ENCODE data around the gene DCK. TPM values are rescaled to one million over a fixed set of nuclear protein-coding genes. Genes with fewer than 3 reads are reported as not detected.

DCK gene
- polyA plus RNA-seq, result 112 TPM

- Mint-ChIP-seq H3K27me3 (no peaks in the 10 kb centered on the region), H3K4me3 (peak within 1 kb of the TSS; percentile 97 to 100 (median 98)), H3K36me3 (no peaks in the 10 kb centered on the region)
These were observed at the start of gene DCK for GRCh38 chr4:70993181-70994068. TSS of gene DCK (plus strand) at chr4:70993649. CDS start at chr4:70993836, 187 bp downstream.

GRCh38 chr4:70945046-70945445, 48.4 kb upstream of the DCK start:
- no peaks in the 10 kb centered on the region for H3K9me3 Mint-ChIP-seq
- no peaks in the 10 kb centered on the region for H3K27me3 Mint-ChIP-seq
- H3K36me3 Mint-ChIP-seq, result peaks cover 1% of the 10 kb centered on the region
- no peak overlapping the region for H3K4me3 Mint-ChIP-seq
- peaks cover 21 to 38% (median 26%) of the 10 kb centered on the region in 3 donors for H3K4me1 Mint-ChIP-seq
- no peak overlapping the region for H3K27ac Mint-ChIP-seq

More at GRCh38 chr4:70993181-70994068, at the start of gene DCK:
- Mint-ChIP-seq H3K4me1 (peaks cover 18 to 39% (median 29%) of the 10 kb centered on the region in 3 donors), H3K9me3 (no peaks in the 10 kb centered on the region), H3K27ac (peak within 1 kb of the TSS; percentile 22 to 99 (median 96))

GRCh38 chr4:70945452-70946055, 47.9 kb upstream of the DCK start:
- Mint-ChIP-seq H3K4me1 (peaks cover 21 to 36% (median 26%) of the 10 kb centered on the region in 3 donors), H3K27me3 (no peaks in the 10 kb centered on the region), H3K9me3 (no peaks in the 10 kb centered on the region), H3K27ac (no peak overlapping the region), H3K36me3 (peaks cover 1% of the 10 kb centered on the region), H3K4me3 (no peak overlapping the region)

- Mint-ChIP-seq H3K36me3 (no peaks in the 10 kb centered on the region), H3K27ac (peak overlapping the region in 1 of 3 donors; percentile 64), H3K9me3 (no peaks in the 10 kb centered on the region), H3K27me3 (no peaks in the 10 kb centered on the region), H3K4me3 (no peak overlapping the region), H3K4me1 (peaks cover 21 to 36% (median 26%) of the 10 kb centered on the region in 3 donors)
These were observed 46.5 kb upstream of the DCK start for GRCh38 chr4:70946939-70947338.

- peaks cover 13 to 27% (median 17%) of the 10 kb centered on the region in 3 donors for H3K4me1 Mint-ChIP-seq
- H3K4me3 Mint-ChIP-seq, result peak overlapping the region in 1 of 4 donors; percentile 55
- H3K27me3 Mint-ChIP-seq, result no peaks in the 10 kb centered on the region
These were observed 44.7 kb upstream of the DCK start for GRCh38 chr4:70948665-70949260.

DNA sequence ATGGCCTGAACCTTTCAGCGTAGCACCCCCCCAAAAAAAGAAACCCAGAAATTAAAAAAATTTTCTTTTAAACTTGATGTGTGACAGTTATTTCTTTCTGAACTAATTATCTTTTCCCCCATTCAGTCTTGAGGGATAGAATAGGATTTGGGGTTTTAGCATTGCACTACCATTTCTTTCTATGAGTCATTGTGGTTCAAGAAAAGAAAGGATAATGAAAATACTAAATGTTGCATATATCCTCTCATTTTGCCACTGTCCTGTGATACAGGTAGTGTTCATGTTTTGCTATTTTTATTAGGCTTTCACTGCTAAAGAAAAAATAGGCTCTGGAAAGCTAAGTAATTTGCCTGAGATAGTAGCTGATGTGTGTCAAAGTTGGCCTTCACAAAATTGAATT, 39.4 kb upstream of the DCK start:
- no peak overlapping the region for H3K27ac Mint-ChIP-seq
- no peak overlapping the region for H3K4me3 Mint-ChIP-seq
- peaks cover 2 to 13% (median 3%) of the 10 kb centered on the region in 3 donors for H3K4me1 Mint-ChIP-seq
- H3K36me3 Mint-ChIP-seq, result peaks cover 7% of the 10 kb centered on the region
- H3K9me3 Mint-ChIP-seq, result no peaks in the 10 kb centered on the region
- H3K27me3 Mint-ChIP-seq, result no peaks in the 10 kb centered on the region

More at GRCh38 chr4:70948665-70949260, 44.7 kb upstream of the DCK start:
- Mint-ChIP-seq H3K27ac (peak overlapping the region in 1 of 3 donors; percentile 68), H3K36me3 (peaks cover 3% of the 10 kb centered on the region), H3K9me3 (no peaks in the 10 kb centered on the region)

- no peaks in the 10 kb centered on the region for H3K27me3 Mint-ChIP-seq
- H3K36me3 Mint-ChIP-seq, result peaks cover 7% of the 10 kb centered on the region
- no peak overlapping the region for H3K4me3 Mint-ChIP-seq
- H3K9me3 Mint-ChIP-seq, result no peaks in the 10 kb centered on the region
- H3K4me1 Mint-ChIP-seq, result peaks cover 2 to 10% (median 3%) of the 10 kb centered on the region in 3 donors
- no peak overlapping the region for H3K27ac Mint-ChIP-seq
These were observed 36.8 kb upstream of the DCK start for GRCh38 chr4:70956549-70957210.

DNA sequence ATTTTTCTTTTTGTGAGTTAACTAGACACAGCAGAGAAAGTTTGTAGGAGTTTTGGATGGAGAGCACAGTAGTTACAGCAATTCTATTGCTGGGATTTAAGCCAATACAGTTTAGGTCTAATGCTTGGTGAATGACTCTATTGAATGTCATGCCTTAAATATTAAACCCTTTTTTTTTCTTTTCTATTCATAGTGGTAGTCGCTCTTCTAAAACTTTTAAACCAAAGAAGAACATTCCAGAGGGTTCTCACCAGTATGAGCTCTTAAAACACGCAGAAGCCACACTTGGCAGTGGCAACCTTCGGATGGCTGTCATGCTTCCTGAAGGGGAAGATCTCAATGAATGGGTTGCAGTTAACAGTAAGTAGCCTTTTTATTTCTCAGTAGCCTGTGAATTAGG, 34.8 kb upstream of the DCK start:
- Mint-ChIP-seq H3K9me3 (no peaks in the 10 kb centered on the region), H3K4me3 (no peak overlapping the region), H3K36me3 (peaks cover 6% of the 10 kb centered on the region), H3K27me3 (no peaks in the 10 kb centered on the region), H3K4me1 (peaks cover 0 to 5% (median 1%) of the 10 kb centered on the region in 3 donors), H3K27ac (no peak overlapping the region)

GRCh38 chr4:70969076-70969475, 24.4 kb upstream of the DCK start:
- no peaks in the 10 kb centered on the region for H3K9me3 Mint-ChIP-seq
- H3K4me3 Mint-ChIP-seq, result no peak overlapping the region
- no peak overlapping the region for H3K27ac Mint-ChIP-seq
- no peaks in the 10 kb centered on the region for H3K27me3 Mint-ChIP-seq
- H3K36me3 Mint-ChIP-seq, result peaks cover 4% of the 10 kb centered on the region
- peaks cover 0 to 3% (median 0%) of the 10 kb centered on the region in 3 donors for H3K4me1 Mint-ChIP-seq

DNA sequence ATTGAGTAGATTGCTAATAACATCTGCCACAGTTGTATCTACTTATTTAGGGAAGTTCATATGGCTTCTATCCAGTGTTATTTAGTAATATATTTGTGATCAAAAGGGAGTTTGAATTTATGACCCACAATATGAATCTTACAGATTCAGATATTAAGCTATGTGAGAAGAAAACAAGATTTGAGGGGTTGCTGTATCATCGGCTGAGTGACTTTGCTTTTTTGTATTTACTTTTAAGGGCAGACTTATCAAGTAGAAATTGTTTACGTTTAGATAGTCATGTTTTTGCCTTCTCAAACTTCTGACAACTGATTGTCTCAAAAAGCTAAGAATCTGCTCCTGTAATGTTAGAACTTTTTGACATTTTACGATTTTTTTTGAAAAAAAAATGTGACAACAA, 17.2 kb upstream of the DCK start:
- H3K4me1 Mint-ChIP-seq, result peaks cover 8 to 11% (median 9%) of the 10 kb centered on the region in 3 donors
- H3K9me3 Mint-ChIP-seq, result no peaks in the 10 kb centered on the region
- no peaks in the 10 kb centered on the region for H3K36me3 Mint-ChIP-seq
- no peak overlapping the region for H3K4me3 Mint-ChIP-seq
- H3K27me3 Mint-ChIP-seq, result no peaks in the 10 kb centered on the region
- no peak overlapping the region for H3K27ac Mint-ChIP-seq

DNA sequence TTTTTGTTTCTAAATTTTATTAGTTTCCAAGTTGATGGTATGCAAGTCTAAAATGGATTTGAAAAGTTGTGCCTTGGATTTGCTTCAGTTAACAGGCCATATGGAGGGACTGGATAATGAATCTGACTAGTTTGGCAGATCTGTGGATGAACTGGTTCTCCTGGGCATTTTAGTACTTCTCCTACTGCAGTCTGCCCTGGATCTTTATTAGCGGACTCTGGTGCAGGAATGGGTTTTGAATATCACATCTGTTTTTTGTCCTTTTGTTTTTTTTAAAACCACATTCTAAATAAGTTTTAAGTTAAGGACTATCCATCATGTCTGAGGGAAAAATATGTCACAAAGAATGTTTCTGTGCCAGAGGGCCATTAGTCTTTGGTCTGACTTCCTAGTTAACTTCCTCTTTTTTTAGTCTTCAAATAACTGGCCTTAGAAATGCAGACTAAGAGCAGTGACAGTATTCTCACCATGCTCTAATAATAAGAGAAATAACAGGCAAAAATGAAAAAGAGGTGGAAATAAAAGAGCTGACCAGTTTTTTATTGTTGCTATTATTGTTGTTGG, 13.9 kb upstream of the DCK start:
- Mint-ChIP-seq H3K9me3 (no peaks in the 10 kb centered on the region), H3K27me3 (no peaks in the 10 kb centered on the region), H3K36me3 (no peaks in the 10 kb centered on the region), H3K4me3 (peak overlapping the region in 1 of 4 donors; percentile 71), H3K4me1 (peaks cover 7 to 11% (median 8%) of the 10 kb centered on the region in 3 donors), H3K27ac (peak overlapping the region in 2 of 3 donors; percentile 11 to 64)

- H3K4me3 Mint-ChIP-seq, result no peak overlapping the region
- H3K9me3 Mint-ChIP-seq, result no peaks in the 10 kb centered on the region
- peak overlapping the region in 2 of 3 donors; percentile 11 to 64 for H3K27ac Mint-ChIP-seq
These were observed 13.3 kb upstream of the DCK start for GRCh38 chr4:70980196-70980595.

DNA sequence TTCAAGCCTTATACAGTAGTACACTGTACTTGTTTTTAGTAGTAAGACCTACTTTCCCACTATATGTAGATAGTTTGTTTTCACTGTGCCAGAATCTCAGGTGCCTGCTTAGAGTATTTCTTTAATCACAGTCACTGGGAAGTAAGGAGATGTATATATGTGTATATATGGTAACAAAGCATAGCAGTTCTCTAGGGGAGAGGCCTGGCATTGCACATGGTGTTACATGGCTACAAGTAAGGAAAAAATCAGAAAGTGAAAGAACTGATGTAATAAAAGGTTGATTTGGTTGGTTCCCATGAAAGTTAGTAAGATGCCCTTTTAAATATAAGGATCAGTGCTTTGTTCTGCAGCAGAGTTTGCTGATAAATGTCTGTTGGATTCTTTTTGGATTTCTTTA, 9.3 kb upstream of the DCK start:
- H3K4me3 Mint-ChIP-seq, result no peak overlapping the region
- H3K27me3 Mint-ChIP-seq, result no peaks in the 10 kb centered on the region
- H3K36me3 Mint-ChIP-seq, result no peaks in the 10 kb centered on the region
- H3K27ac Mint-ChIP-seq, result no peak overlapping the region
- peaks cover 7 to 11% (median 8%) of the 10 kb centered on the region in 3 donors for H3K4me1 Mint-ChIP-seq
- H3K9me3 Mint-ChIP-seq, result no peaks in the 10 kb centered on the region

More at GRCh38 chr4:70980196-70980595, 13.3 kb upstream of the DCK start:
- Mint-ChIP-seq H3K36me3 (no peaks in the 10 kb centered on the region), H3K4me1 (peaks cover 7 to 11% (median 8%) of the 10 kb centered on the region in 3 donors), H3K27me3 (no peaks in the 10 kb centered on the region)

- H3K27me3 Mint-ChIP-seq, result no peaks in the 10 kb centered on the region
- no peaks in the 10 kb centered on the region for H3K9me3 Mint-ChIP-seq
- peaks cover 5 to 7% (median 6%) of the 10 kb centered on the region in 3 donors for H3K4me1 Mint-ChIP-seq
- no peak overlapping the region for H3K27ac Mint-ChIP-seq
- H3K4me3 Mint-ChIP-seq, result no peak overlapping the region
- no peaks in the 10 kb centered on the region for H3K36me3 Mint-ChIP-seq
These were observed 8.9 kb upstream of the DCK start for GRCh38 chr4:70984589-70984988.
